ENCODE measurements around the gene GHR.
"Not testable (repeated sequence)": the region's sequence is repeated elsewhere in the genome, so short reads cannot be mapped to it uniquely, and the experiment has no call there.

GHR gene

DNA sequence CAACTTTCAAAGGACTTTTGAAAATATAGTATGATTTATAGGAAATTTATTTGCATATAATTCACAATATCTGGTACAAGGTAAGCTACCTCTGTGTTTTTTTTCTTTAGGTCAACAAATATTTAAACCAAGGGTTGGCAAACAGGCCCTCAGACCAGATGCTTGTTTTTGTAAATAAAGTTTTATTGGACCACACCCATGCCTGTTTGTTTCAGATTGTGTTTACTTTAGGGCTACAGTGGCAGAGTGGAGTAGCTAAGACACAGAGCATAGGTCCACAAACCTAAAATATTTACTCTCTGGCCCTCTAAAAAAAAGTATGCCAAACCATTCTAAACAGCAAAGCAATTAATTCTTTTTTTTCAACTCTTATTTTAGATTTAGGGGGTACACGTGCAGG lies 213.7 kb downstream of the GHR start:
- in situ Hi-C loops (cut with HindIII; ENCODE audit: low sequenced_read_pairs), result no loop called here

DNA sequence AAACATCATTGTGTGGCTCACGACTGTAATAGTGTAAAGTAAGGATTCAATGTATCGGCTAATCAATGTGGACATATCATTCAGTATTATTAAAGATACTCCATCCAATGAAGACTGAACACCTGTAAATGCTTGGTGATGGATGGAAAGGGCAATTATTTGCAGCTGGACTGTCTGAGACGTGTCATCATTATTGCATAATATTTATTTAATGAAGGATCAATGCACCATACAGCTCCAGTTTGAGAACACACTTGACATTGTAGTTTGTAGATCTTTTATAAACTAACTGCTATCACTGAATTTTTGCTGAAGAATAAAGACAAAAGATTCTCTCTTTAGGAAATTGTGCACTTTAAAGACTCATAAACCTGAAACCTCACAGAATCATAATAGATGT lies 215.7 kb downstream of the GHR start:
- in situ Hi-C loops (cut with HindIII; ENCODE audit: low sequenced_read_pairs), result no loop called here

DNA sequence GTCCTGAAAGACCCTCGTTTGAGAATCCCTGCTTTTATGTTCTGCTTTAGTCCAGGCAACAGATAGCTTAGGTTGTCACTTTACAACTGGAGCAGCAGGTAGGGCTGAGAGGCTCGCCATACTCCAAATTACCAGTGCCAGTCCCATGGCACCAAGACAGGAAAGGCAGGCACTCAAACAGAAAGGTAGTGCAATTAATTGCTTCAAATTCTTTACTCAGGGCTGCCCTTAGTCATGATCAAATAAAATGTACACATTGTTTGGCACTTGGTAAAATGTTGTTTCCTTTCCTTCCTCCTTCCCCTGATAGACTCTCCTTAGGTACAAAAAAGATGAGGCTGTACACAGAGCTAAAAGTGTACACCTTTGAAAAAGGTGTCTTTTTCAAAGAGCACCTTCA lies 217.6 kb downstream of the GHR start:
- in situ Hi-C loops (cut with HindIII; ENCODE audit: low sequenced_read_pairs), result no loop called here

DNA sequence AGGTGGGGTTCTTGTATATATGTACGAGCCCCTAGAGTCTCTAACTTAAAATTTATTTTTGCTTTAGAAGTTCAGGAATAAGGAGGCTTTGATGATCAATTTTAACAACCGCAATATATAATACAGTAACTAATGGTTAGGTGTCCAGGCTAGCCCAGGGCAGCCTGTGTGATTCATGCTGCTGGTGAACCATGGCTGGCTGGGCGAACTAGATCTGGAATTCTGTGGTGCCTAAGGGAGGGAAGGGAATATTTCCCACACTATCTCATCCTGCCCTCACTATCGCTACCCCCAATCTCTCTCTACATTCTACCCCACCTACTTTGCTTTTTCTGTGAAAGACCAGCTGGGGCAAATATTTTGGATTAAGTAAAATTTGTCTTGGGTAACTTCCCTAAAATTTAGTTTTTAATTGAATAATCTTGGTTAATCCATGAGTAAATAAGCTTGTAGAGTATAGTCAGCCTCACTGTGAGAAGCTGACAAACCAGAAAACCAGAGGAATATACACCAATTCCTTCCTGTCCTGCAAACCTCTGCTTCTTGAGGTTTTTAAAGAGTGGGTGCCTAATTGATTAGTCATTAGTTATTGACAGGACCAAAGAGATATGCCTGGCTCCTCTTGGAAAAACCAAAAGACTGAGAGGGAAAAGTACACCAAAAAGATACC lies 218.2 kb downstream of the GHR start:
- in situ Hi-C loops (cut with HindIII; ENCODE audit: low sequenced_read_pairs), result no loop called here

DNA sequence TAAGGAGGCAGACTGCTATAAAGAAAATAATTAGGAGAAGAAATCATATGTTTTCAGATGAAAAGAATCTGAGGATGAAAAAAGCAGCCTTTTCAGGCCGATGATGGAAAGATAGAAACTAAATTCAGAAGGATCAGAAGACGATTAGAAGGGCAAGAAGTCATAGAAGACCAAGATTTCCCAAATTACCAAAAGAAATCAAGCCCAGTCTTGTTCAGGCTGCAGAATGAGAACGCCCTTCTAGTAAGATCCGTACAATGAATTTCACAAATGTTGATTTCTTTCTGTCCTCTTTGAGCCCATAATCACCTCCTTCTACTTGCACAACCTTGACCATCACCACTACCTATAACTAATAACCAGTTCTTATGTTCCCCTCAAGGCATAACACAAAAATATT lies 218.8 kb downstream of the GHR start:
- in situ Hi-C loops (cut with HindIII; ENCODE audit: low sequenced_read_pairs), result no loop called here

DNA sequence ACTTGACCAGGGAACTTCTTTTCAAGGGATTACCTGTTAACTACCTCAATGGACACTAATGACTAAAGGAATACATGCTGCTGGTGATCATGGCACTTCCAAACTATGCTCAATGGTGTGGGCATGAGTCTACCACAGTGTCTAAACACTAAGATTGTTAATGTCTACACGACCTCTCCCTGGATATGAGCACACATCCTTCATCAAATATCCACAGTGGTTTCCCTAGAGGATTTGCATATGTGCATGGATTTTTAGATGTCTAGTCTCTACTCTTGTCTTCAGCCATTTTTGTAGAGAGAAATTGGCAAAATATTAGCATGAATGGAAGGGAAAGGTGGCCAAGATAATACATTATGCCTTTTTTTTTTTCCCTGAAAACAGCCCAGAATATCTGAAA lies 220.1 kb downstream of the GHR start:
- in situ Hi-C loops (cut with HindIII; ENCODE audit: low sequenced_read_pairs), result no loop called here

DNA sequence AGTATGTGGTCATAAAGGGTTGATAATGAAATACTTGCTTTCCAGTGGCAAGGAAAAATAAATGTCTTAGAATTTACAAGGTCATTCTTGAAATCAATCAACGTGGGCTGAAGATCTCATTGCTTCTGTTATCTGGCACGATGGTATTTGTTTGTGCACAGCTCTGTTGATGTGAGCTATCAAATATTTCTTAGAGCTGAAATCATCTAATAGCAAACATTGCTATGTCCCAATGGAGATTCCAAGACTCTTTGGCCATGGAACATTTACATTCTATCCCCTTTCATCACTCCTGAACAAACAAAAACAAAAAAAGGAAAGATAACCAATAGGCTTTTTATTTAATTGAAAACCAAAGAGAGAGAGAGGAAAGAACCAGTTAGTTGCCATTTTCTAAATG lies 221.9 kb downstream of the GHR start:
- in situ Hi-C loops (cut with HindIII; ENCODE audit: low sequenced_read_pairs), result no loop called here

DNA sequence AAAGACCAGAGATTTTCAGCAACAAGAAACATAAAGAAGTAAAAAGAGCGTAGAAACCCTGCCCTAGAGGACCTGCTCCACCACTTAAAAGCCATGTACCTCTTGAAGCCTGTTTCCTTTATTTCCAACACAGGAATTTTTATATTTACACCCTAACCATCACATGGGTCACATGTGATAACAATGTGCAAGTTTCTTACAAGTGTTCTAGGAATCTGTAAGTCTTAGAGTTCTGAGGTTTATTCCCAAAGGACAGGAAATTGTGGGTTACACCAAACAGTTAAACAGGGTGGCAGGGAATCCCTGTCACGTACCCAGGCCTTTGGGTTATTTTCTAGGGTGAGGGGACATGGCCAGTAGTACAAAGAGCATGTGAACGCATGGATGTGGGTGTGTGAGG lies 224.8 kb downstream of the GHR start:
- in situ Hi-C loops (cut with HindIII; ENCODE audit: low sequenced_read_pairs), result no loop called here

DNA sequence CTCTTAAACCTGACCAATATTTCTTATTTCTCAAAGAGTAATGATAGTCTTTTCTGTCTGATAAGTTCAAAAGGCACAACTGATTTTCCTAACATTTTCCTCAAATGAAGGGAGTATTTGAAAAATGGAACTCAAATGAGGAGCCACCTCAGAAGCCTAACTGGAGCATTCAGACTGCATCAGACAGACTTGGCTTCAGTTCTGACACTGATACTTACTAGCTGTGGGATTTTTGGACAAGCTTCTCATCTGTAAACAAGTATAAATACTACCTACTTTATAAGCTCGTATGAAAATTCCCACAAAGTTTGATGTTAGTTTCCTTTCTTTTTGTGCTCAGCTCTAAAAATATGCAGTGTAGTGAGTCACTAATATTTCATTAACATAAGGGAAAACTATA lies 225.7 kb downstream of the GHR start:
- in situ Hi-C loops (cut with HindIII; ENCODE audit: low sequenced_read_pairs), result no loop called here

DNA sequence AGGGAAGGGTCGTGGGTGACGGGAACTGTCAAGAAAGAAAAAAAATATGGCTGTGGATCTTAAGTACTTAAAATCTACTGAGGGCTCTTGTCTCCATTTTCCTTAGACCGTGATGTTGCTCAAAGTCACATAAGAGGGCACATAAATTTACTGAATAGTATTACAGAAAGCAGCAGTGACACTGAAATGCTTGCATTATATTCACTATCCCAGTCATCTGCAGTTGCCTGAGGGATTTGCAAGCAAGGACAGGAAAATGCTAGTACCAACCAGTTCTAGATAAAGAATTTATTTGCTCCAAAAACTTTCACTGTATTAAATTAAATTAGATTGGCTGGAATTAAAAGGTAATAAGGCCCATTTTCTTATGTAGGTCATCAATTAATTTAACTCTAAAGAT lies 226.8 kb downstream of the GHR start:
- in situ Hi-C loops (cut with HindIII; ENCODE audit: low sequenced_read_pairs), result no loop called here

DNA sequence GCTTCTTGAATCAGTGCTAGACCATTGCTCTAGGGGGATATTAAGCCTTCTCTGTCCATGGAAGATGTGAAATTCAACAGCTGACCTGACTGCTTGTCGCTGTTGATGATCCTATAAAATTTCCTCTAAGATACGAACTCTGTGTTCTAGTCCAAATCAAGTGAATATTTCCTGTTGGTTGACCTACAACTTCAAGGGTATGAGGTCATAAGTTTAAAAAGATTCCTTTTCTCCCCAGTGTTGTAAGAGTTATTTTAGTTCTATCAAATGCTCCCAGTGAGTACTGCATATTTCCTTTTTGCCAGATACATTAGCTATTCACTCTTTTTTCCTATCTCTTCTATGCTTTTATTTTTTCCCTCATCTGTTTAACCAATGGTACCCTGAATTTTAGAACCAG lies 230.5 kb downstream of the GHR start:
- in situ Hi-C loops (cut with HindIII; ENCODE audit: low sequenced_read_pairs), result no loop called here

DNA sequence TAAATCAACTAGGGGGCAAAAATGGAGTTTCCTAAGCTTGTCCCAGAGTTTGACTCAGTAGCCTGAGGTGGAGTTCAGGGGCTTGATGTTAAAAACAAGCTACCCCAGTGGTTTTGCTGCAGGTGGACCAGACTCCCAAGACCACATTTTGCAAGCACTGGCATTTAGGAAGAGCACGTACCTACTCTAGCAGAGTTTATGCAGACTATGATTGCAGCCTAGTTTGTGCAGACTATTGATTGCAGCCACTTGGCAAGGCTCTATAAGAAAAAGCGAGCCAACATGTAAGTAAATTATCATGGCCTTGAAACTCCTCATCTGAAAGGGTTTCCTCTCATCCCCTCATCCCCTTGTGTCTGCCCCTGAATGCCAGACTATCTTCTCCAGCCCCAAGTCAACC lies 231.4 kb downstream of the GHR start:
- in situ Hi-C loops (cut with HindIII; ENCODE audit: low sequenced_read_pairs), result no loop called here

DNA sequence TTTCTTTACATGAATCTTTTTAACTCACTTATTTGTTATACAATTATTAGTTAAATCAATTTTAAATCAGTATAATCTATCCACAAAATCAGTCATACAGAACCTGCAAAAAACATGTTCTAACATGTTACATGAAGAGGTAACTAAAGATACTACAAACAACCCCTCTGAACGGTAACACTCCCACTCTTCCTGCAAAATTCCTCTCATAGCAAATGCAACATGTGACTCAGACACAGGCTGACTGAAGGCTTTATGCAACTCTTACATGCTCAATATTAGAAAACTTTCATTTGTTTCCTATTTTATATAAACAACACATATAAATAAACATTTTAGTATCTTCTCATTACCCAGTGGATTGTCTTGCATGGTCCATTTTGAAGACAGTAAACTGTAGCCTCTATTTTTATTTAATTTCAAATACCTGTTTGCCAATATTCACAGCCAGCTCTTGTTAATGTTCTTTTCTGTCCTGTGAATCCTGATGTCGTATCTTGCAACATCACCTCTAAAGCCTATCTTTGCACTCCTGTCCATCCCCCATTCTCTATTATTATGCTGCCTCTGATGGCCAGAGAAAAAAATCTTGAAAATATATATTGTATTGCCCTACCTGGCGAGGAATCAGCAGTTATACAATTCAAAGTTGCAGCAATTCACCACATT lies 232.9 kb downstream of the GHR start:
- in situ Hi-C loops (cut with HindIII; ENCODE audit: low sequenced_read_pairs), result no loop called here

DNA sequence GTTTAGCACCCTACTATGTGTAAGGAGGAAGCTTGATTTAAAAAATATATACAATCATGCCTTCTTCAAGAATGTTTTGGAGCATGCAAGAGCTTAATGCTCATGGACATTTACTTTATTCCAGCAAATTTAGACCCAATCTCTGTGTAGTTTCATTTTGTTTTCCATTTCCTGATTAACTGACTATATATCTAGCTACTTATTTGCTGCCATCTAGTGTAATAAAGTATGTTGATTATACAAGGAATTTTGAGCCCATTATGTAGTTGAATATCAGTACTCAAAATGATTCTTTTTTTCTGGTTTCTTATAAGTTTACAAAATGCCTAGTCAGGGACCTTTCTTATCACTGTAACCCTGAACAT lies 233.4 kb downstream of the GHR start:
- in situ Hi-C loops (cut with HindIII; ENCODE audit: low sequenced_read_pairs), result no loop called here

DNA sequence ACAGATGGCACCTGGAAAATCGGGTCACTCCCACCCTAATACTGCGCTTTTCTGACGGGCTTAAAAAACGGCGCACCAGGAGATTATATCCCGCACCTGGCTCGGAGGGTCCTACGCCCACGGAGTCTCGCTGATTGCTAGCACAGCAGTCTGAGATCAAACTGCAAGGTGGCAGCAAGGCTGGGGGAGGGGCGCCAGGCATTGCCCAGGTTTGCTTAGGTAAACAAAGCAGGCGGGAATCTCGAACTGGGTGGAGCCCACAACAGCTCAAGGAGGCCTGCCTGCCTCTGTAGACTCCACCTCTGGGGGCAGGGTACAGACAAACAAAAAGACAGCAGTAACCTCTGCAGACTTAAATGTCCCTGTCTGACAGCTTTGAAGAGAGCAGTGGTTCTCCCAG lies 236.6 kb downstream of the GHR start:
- in situ Hi-C loops (cut with HindIII; ENCODE audit: low sequenced_read_pairs), result not testable (repeated sequence)

DNA sequence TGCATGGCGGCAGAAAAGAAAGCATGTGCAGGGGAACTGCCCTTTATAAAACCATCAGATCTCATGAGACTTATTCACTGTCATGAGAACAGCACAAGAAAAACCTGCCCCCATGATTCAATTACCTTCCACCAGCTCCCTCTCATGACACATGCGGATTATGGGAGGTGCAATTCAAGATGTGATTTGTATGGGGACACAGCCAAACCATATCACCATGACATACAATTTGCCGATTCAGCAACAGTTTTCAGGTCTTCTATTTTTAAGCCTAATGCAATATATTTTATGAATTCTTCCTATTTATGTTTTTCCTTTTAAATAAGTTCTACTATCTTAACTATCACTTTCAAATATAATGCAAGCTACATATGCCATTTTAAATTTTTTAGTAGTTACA lies 242.6 kb downstream of the GHR start:
- in situ Hi-C loops (cut with HindIII; ENCODE audit: low sequenced_read_pairs), result no loop called here

DNA sequence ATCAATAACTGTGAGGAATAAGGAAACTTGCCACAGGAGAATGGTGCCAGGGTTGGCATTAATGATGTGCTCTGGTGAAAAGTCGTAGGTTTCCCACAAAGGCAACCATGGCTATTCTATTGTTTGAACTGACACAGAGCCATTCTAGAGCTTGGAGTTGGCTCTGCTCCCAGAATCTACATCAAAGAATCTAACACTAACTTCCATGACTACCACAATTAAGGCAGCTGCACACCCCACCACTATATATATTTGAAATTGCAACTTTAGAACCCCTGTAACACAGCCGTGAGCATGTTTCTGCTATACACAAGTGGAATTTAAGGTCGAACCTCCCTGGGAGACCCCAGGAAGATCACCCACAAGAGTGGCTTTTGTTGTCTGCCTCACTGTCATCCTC lies 243.6 kb downstream of the GHR start:
- in situ Hi-C loops (cut with HindIII; ENCODE audit: low sequenced_read_pairs), result no loop called here

DNA sequence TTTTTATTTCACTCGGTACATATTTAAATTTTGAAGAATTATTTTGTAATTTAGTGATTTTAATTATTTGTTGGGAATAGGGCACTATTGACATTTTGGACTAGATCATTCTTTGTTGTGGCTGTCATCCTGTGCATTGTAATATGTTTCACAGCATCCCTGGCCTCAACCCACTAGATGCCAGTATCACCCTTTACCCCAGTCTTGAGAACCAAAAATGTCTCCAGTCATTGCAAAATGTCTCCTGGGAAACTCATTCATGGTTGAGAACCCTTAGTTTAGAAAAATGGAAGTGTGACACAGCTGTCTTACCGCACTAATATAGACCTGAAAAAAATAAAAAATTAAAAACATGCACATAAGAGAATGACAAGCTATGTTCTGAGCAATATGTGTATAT lies 245.0 kb downstream of the GHR start:
- in situ Hi-C loops (cut with HindIII; ENCODE audit: low sequenced_read_pairs), result no loop called here

DNA sequence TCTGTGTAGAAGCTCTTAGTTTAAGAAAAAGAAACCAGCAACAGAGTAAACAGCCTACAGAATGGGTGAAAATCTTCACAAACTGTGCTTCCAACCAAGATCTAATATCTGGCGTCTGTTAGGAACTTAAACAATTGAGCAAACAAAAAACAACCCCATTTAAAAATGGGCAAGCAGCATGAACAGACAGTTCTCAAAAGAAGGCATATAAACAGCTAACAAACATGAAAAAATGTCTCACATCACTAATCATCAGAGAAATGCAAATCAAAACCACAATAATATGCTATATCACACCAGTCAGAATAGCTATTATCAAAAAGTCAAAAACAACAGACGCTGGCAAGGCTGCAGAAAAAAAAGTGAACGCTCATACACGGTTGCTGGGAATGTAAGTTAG lies 249.7 kb downstream of the GHR start:
- in situ Hi-C loops (cut with HindIII; ENCODE audit: low sequenced_read_pairs), result no loop called here

DNA sequence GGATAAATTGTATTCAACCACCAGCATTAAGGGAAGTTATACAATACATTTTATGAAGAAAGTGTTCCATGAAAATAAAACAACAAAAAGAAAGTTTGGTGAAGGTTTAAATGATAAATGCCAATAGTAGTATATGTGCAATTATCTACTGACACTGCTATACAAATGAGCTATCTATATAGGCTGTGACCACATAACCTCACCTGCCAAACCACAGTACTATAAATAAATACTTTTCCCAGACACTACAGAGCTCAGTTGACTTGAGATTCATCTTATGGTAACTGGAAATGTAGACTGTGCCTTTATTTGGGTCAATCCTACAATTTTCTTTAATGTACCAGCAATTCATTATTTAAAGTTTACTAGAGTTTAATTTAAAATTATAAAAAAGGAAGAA lies 252.4 kb downstream of the GHR start:
- in situ Hi-C loops (cut with HindIII; ENCODE audit: low sequenced_read_pairs), result no loop called here

DNA sequence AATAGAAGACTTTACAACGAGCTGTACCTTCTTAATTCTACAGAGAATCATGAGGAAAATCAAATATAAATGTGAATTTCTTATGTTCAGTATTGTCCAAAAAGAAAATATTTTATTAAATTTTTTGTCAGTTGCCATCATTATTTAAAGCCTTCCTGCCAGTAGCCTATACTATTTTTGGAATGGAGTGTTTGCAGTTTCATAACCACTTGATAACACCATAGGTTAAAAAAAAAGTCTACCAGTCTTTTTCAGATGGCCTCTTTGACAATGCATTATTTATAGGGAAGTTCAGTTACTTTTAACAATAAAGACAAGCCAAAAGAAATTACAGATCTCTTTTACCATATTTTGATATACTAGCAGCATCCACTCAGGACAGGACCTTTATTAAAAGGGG lies 253.1 kb downstream of the GHR start:
- in situ Hi-C loops (cut with HindIII; ENCODE audit: low sequenced_read_pairs), result no loop called here

DNA sequence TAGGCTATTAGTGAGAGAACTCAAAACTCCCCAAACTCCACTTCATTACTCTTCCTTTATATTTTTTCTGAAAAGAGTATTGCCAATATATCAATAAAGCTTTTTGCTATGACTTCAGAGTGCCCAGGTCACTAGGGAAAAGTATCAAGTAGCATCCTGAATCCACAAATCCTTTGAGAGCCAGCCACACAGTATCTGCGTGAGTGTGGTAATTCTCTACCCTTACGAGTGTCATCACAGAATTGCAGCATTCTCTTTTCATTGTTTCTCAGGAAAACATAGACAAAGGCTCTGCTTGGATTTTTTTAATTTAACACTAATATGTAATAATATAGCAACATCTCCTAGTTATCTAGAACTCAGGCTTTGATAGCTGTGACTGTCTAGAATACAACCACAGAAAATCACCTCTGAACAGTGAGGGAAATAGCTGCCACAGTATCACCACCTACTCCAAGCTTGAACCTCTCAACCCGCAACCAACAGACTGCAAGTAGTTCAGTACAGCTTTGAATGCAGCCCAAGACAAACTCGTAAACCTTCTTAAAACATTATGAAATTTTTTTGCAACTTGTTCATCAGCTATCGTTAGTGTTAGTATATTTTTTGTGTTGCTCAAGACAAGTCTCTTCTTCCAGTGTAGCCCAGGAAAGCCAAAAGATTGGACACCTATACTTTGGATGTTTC lies 254.1 kb downstream of the GHR start:
- in situ Hi-C loops (cut with HindIII; ENCODE audit: low sequenced_read_pairs), result no loop called here

DNA sequence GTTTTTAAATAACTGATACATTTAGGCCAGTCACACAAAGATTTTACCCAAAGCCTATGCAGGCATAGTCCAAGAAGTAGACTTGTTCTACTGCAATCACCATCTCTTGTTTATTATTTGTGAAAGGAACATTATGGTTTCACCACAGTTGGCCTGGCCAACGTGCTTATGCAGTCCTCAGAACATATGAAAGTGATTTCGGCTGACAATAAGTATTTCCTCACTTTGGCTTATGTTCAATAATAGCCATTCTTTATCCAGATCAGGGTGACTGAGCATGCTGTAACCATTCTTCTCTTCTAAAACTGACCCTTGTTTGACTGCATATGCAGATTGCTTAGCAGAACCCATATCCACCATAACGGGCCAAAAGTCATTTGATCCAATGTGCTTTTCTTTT lies 256.8 kb downstream of the GHR start:
- in situ Hi-C loops (cut with HindIII; ENCODE audit: low sequenced_read_pairs), result no loop called here

All from endothelial cell of hepatic sinusoid (primary cell).